HepG2 (cell line): ENCODE measurements around the gene CDKN3. TPM values are rescaled to one million over a fixed set of nuclear protein-coding genes. Genes with fewer than 3 reads are reported as not detected.

Source experiments
- CBX2 ChIP-seq, 2 experiments: fragments of 200-600 bp in 1 of 2; sonication (generic); formaldehyde crosslinking in 1 of 2; IDR thresholded peaks; 2 replicates each; pipeline versions ENCODE4 v1.7.0 to v1.8.1; 2018 to 2022; ENCODE audit warnings: low read depth in 2 of 2, low read length in 1 of 2, mild to moderate bottlenecking in 1 of 2, missing genetic modification reagents in 1 of 2
- IRF2 ChIP-seq: IDR thresholded peaks from 2 replicates; pipeline ENCODE4 v1.6.1; 2018; ENCODE audit warnings: missing genetic modification reagents, missing compliant biosample characterization
- NPAS2 ChIP-seq: sonication (generic); formaldehyde crosslinking; IDR thresholded peaks from 2 replicates; pipeline ENCODE4 v1.8.0; 2022; ENCODE audit warnings: mild to moderate bottlenecking, missing genetic modification reagents, borderline replicate concordance
- POLR2G ChIP-seq: fragments of 200-400 bp; formaldehyde crosslinking; IDR thresholded peaks from 2 replicates; pipeline ENCODE4 v1.6.1; 2018; ENCODE audit warnings: mild to moderate bottlenecking, low read depth, low read length, moderate library complexity
- PREB ChIP-seq: sonication (generic); formaldehyde crosslinking; IDR thresholded peaks from 2 replicates; pipeline ENCODE4 v1.4.0; 2020; ENCODE audit warnings: missing genetic modification reagents
- SNAPC5 ChIP-seq: sonication (generic); formaldehyde crosslinking; IDR thresholded peaks from 2 replicates; pipeline ENCODE4 v1.8.1; 2023; ENCODE audit warnings: mild to moderate bottlenecking, missing genetic modification reagents, borderline replicate concordance
- ZFYVE20 ChIP-seq: sonication (generic); formaldehyde crosslinking; IDR thresholded peaks from 2 replicates; pipeline ENCODE4 v1.8.0; 2023; ENCODE audit warnings: low read depth, mild to moderate bottlenecking, moderate library complexity, missing genetic modification reagents, borderline replicate concordance
- ZNF124 ChIP-seq: sonication (generic); formaldehyde crosslinking; IDR thresholded peaks from 2 replicates; pipeline ENCODE4 v1.4.0; 2020; ENCODE audit warnings: missing genetic modification reagents
- ZNF274 ChIP-seq: sonication (generic); formaldehyde crosslinking; IDR thresholded peaks from 2 replicates; pipeline ENCODE4 v1.5.1; 2020; ENCODE audit warnings: mild to moderate bottlenecking, missing genetic modification reagents
- ZNF335 ChIP-seq: sonication (generic); formaldehyde crosslinking; IDR thresholded peaks from 2 replicates; pipeline ENCODE4 v1.4.0; 2020; ENCODE audit warnings: missing genetic modification reagents
- ZNF33A ChIP-seq: sonication (generic); formaldehyde crosslinking; IDR thresholded peaks from 2 replicates; pipeline ENCODE4 v1.5.1; 2020; ENCODE audit warnings: missing genetic modification reagents, mild to moderate bottlenecking, moderate library complexity, borderline replicate concordance
- ZNF407 ChIP-seq: sonication (generic); formaldehyde crosslinking; IDR thresholded peaks from one replicate; pipeline ENCODE4 v1.5.1; 2020; ENCODE audit warnings: mild to moderate bottlenecking, missing genetic modification reagents; ENCODE audit errors: not compliant biosample characterization
- ZNF883 ChIP-seq: sonication (generic); formaldehyde crosslinking; IDR thresholded peaks from 2 replicates; pipeline ENCODE4 v1.5.1; 2020; ENCODE audit warnings: mild to moderate bottlenecking, missing genetic modification reagents; ENCODE audit errors: not compliant biosample characterization
- polyA plus RNA-seq, 8 experiments: library from polyadenylated mRNA; depleted of rRNA in 3 of 8; stranded (reverse) in 7 of 8; unstranded in 1 of 8; fragments of >200 nt; fragmentation: Illumina TruSeq in 4 of 8; extraction: Trizol in 4 of 8; gene quantifications; 2 replicates each; pipeline versions ENCODE4 v1.2.1 to v1.2.3, GENCODE V29; 2011 to 2016; ENCODE audit warnings: low read depth in 4 of 8, missing spikeins in 1 of 8, mixed read lengths in 1 of 8; ENCODE audit not compliant: insufficient read depth in 1 of 8
- total RNA-seq, 5 experiments: library from RNA; depleted of rRNA; stranded (reverse); fragments of >200 nt; fragmentation: Illumina TruSeq; extraction: Trizol; gene quantifications; 2 replicates each; pipeline ENCODE4 v1.2.3, GENCODE V29; 2016; ENCODE audit warnings: low read depth in 1 of 5
- TF ChIP-seq, protein P1 (sequence below): sonication (generic); formaldehyde crosslinking; conservative IDR thresholded peaks from 2 replicates; pipeline ENCODE4 v1.4.0; 2020; ENCODE audit warnings: mild to moderate bottlenecking, missing genetic modification reagents, moderate library complexity

CDKN3 gene
- total and polyA plus RNA-seq, 2 of the 13 experiments (the other 11 are each of a cell fraction or from before 2014, with no cell fraction given) = 63.0 to 88.9 TPM

DNA sequence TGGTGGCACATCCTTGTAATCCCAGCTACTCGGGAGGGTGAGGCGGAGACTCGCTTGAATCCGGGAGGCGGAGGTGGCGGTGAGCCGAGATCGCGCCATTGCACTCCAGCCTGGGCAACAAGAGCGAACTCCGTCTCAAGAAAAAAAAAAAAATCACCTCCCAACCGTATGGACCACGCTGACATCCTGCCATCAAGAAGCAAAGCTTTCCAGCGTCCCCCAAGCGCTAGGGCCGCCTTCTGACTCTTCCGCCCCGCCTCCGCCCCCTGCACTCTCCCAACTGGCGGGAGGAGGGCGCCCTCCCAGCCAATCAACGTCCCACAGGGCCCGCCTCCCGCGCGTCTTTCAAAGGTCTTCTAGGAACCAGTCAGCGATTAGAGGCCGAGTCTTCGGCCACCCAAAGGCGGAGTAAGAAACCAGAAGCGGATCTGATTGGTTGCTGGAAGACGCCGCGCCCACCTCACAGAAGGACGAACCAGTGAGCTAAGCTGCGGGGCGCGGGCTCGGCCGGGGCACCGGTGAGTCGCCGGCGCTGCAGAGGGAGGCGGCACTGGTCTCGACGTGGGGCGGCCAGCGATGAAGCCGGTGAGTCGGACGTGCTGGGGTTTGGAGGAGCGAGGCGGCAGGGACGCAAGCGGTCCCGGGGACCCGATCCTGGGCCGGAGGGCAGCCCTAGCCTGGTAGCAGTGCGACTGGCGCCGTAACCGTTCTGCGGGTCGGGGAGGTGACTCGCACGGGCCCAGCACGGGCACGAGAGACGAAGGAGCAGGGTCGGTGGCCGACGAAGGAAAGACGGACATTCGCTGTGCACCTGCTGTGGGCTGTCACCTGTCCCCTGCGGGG is at the start of gene CDKN3 (continued):
- no peak for TF ChIP-seq ZNF407 (CRISPR knock-in tag)
- peak; percentile 89 for TF ChIP-seq POLR2G
- 0 out of 2 replicates have a peak, but pooled peaks have one; percentile 59 for TF ChIP-seq SNAPC5
- TF ChIP-seq ZFYVE20 (CRISPR knock-in tag) = 0 out of 2 replicates have a peak, but pooled peaks have one; percentile 66
- TF ChIP-seq IRF2 (CRISPR knock-in tag) = peak; percentile 38; the same call in 1 of the 2 replicates
- peak; percentile 93 for TF ChIP-seq ZNF883
- TF ChIP-seq ZNF335 (CRISPR knock-in tag) = no peak
- no peak for TF ChIP-seq PREB (CRISPR knock-in tag)
- no peak for TF ChIP-seq ZNF33A
- TF ChIP-seq ZNF274 (CRISPR knock-in tag) = peak; percentile 51; the same call in 1 of the 2 replicates
- TF ChIP-seq NPAS2 (CRISPR knock-in tag) = no peak
- TF ChIP-seq CBX2 (IDR thresholded peaks at IDR 0.05; ENCODE audit: low read depth, low read length) = no peak
- TF ChIP-seq CBX2 (CRISPR knock-in tag; IDR thresholded peaks at IDR 0.05; ENCODE audit: low read depth) = no peak
- no peak; the same call in 1 of the 2 replicates for TF ChIP-seq ZNF124 (CRISPR knock-in tag)
- TF ChIP-seq, protein P1, sequence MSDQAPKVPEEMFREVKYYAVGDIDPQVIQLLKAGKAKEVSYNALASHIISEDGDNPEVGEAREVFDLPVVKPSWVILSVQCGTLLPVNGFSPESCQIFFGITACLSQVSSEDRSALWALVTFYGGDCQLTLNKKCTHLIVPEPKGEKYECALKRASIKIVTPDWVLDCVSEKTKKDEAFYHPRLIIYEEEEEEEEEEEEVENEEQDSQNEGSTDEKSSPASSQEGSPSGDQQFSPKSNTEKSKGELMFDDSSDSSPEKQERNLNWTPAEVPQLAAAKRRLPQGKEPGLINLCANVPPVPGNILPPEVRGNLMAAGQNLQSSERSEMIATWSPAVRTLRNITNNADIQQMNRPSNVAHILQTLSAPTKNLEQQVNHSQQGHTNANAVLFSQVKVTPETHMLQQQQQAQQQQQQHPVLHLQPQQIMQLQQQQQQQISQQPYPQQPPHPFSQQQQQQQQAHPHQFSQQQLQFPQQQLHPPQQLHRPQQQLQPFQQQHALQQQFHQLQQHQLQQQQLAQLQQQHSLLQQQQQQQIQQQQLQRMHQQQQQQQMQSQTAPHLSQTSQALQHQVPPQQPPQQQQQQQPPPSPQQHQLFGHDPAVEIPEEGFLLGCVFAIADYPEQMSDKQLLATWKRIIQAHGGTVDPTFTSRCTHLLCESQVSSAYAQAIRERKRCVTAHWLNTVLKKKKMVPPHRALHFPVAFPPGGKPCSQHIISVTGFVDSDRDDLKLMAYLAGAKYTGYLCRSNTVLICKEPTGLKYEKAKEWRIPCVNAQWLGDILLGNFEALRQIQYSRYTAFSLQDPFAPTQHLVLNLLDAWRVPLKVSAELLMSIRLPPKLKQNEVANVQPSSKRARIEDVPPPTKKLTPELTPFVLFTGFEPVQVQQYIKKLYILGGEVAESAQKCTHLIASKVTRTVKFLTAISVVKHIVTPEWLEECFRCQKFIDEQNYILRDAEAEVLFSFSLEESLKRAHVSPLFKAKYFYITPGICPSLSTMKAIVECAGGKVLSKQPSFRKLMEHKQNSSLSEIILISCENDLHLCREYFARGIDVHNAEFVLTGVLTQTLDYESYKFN = peak; percentile 56; the same call in 1 of the 2 replicates
